A204.1 (cell line): ENCODE measurements around the gene ARHGAP24.

Experiments
- FAIRE-seq: peaks from 2 replicates; lab custom pipeline; 2012; peaks lifted over from hg19 to GRCh38; lab: Jason Lieb, UNC

Gene ARHGAP24

GRCh38 chr4:85919200-85919887, 444.4 kb downstream of the ARHGAP24 start:
- FAIRE-seq: no peak

DNA sequence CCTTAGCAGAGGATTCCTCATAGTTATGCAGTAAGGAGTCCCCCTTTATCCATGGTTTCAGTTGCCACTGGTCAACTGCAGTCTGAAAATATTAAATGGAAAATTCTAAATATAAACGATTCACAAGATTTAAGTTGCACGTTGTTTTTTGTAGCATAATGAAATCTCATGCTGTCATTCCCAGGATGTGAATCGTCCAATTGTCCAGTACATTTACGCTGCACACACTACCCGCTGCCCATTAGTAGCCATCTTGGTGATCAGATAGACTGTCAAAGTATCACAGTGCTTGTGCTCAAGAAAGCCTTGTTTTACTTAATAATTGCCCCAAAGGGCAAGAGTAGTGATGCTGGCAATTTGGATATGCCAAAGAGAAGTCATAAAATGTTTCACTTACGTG, 450.1 kb downstream of the ARHGAP24 start:
- no peak for FAIRE-seq

GRCh38 chr4:85928775-85929591, 454.0 kb downstream of the ARHGAP24 start:
- no peak for FAIRE-seq

- FAIRE-seq: no peak
Observed at GRCh38 chr4:85929961-85930665, 455.2 kb downstream of the ARHGAP24 start.

DNA sequence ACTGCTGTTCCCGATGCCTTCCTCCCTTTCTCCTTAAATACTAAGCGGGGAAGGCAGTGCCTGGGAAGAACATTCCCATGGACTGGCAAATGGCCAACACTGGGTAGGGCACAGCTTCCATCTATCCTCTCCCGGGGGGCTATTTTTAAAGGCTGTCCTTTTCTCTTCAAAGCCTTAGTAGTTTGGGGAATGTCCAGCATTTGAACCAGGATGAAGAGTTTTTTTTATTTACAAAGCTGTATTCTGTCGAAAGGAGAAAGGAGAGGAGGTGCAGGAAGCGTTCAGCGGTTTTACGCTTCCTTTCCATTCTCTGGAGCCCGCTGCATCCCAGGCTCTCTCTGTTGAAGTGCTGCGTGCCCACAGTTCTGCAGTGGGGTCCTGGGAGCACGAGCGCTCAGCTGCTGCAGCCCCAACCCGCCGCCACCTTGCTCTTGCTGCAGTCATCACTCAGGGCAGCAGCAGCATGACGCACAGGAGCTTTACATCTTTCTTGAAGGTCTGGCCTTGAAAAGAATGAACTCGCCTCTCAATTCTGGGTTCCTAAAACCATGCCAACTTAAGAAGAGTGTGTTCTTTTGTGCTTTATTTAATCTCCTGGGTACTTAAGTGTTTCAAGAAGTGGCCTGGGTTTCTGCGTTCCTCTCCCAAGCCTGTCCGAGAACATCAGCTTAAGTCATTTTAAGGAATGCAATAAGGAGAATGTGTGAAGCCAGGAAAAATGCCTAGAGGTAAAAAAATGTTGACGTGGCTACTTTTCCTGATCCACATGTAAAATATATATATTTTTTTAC, 457.7 kb downstream of the ARHGAP24 start:
- no peak for FAIRE-seq

DNA sequence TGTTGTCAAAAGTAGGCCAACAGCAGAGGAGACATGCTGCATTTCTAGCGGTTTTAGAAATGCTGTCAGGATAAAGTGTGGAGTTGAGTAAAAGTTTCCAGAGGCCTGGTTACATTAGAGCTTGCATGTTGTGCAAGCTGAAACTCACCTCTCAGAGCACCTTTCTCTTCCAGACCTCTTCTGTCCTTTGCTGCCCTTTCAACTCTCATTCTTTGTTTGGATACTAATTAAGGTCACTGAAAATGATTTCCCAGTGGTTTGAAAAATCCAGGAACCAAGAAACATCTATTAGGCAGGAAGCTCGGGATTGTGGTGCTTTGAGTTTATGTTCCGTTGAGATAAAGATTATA, 458.3 kb downstream of the ARHGAP24 start:
- FAIRE-seq: no peak

- no peak for FAIRE-seq
Observed at GRCh38 chr4:85937507-85937906, 462.6 kb downstream of the ARHGAP24 start.

DNA sequence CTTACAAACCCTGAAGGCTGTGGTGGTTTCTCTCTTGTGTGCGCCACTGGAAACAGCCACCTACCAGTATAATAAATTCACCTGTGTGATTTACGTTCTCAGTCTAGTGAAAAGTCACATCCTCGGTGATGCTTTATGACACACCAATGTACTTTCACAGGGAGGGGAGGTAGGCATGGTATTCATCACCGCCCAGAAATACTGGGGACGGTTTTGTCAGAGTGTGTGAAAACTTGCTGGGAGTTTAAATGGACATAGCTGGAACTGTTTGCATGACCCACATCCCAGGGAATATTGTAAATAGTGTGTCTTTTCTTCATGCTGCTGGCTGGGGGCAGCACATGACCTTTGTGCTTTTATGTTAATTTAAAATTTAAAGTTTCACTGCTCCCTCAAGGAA, 463.1 kb downstream of the ARHGAP24 start:
- no peak for FAIRE-seq

DNA sequence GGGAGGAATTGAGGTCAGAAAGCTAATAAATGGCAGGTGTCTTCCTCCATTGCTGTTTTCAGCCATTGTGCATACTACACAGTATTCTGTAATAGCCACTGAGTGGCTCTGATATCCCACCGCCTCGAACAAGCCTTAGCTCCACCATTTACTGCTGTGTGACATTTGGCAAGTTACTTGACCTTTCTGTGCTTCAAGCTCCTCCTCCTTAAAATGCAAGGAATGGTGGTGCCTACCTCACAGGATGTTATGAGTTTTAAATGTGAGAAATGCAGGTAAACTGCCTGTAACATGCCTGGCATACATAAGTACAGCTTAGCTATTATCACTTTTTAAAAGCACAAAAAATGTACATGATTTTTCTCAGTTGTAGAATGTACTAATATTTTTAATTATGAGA, 464.0 kb downstream of the ARHGAP24 start:
- FAIRE-seq: no peak

- no peak for FAIRE-seq
Observed at GRCh38 chr4:85939595-85939994, 464.6 kb downstream of the ARHGAP24 start.

DNA sequence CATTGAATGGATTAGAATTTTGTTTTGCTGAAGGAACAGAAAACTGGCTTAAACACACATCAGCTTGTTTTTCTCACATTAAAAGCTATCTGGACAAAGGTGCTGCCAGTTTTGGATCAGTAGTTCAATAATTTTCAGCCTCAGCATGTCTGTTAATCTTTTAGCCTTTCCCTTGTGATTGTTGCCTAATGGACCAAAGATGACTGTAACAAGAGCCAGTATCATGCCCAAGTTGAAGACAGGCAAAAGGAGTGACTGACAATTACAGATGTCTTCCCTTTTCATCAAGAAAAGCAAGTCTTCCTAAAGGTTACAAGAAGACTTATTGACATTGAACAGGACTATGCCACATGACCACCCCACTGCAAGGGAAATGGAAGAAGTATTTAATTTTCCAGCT, 465.2 kb downstream of the ARHGAP24 start:
- FAIRE-seq: no peak

DNA sequence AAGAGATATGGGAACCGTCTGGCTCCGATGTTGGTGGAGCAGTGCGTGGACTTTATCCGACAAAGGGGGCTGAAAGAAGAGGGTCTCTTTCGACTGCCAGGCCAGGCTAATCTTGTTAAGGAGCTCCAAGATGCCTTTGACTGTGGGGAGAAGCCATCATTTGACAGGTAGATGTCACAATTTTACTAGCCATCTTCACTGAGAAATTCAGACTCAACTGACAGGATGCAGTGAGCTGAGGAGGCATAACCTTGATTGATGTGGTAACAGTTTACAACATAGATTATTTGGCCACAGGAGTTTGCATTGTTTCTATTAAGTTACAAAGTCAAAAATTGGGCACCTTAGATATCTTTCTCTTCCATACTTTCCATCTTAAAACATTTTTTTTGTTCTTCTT, 467.2 kb downstream of the ARHGAP24 start:
- no peak for FAIRE-seq

DNA sequence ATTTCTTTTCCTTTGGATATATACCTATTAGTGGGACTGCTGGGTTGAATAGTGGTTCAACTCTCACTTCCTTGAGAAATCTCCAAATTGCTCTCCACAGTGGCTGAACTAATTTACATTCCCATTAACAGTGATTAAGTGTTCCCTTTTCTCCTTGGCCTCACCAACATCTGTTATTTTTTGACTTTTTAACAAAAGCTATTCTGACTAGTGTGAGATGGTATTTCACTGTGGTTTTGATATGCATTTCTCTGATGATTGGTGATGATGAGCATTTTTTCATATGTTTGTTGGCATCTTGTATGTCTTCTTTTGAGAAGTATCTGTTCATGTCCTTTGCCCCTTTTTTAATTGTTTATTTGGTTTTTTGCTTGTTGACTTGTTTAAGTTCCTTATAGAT, 471.9 kb downstream of the ARHGAP24 start:
- FAIRE-seq: no peak

DNA sequence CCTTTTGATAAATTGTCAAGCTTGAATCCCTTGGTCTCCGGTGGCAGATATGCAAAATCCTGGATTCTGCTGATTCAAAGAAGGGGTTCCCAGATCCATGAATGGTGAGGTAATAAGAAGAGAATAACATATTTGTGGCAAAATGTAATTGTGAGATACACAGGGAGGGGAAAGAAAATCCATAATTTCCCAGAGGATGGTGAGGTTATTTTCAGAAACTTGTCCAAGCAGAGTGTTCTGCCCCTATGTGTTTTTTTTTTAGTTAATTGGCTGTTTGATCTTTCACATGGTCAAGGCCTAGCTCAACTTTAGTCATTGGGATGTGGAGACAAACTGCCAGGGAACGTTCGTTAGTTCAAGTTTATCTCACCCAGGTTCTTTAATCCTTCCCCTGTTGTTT, 476.1 kb downstream of the ARHGAP24 start:
- FAIRE-seq: no peak

DNA sequence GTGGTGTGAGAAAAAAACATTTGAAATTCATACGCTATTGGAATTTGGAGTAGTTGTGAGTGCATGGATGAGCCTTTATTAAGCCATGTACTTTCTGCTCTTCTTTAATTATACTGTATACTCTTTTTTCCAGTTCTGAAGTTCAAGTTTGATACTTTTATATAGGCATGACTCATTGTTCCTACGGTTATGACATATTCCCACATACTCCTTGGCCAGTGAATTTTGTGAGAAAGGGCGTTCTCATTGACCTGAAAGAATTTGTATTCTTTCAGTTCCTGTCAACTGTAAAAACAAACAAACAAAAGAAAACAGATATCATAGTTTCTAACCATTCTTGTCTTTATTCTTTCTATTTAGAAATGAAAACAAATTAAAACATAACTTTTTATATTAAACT, 477.6 kb downstream of the ARHGAP24 start:
- no peak for FAIRE-seq

DNA sequence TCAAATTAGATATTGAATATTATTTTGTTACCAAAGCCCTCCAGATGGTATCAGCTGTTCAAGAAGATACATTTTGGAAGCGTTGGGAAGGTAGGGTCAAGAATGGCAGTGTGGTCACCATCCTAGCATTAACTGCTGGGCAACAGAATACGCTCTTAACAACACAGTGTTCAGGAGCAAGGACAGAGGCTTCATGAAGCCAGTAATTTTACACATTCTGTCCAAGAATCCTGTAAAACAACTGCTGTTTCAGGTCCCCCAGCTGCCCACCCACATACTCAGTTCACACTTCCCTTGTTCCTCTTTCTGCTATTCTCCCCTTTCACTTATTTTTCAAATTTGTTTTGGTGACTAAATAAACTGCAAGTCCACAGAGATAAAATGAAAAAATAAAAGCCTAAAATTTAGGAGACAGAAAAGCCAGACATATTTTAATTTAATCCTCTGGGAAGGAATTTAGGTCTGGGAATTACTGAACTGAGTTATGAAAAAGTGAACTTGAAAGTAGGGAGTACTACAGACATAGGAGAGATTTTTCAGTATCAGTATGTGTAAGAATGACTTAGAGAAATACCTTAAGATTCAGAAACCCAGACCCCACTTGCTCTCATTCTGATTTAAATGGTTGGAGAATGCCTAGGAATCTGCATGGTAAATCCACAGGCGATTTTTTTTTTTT, 478.2 kb downstream of the ARHGAP24 start:
- FAIRE-seq: no peak

DNA sequence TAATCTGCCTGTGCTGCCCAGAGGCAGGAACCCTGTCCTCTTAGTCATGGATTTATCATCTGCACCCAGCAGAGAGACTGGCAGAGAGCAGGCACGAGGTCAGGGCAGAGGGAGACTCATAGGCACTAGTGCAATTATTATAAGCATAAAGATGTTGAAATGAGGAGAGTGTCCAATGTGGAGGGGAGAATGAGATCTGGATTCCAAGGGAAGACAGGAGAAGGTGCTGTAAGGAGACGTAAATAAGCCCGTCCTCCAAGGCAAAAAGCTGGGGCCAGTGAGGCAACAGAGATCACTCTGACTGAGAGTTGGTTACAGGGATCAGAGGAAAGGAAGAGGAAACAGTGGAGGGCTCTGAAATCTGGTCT, 478.7 kb downstream of the ARHGAP24 start:
- no peak for FAIRE-seq

DNA sequence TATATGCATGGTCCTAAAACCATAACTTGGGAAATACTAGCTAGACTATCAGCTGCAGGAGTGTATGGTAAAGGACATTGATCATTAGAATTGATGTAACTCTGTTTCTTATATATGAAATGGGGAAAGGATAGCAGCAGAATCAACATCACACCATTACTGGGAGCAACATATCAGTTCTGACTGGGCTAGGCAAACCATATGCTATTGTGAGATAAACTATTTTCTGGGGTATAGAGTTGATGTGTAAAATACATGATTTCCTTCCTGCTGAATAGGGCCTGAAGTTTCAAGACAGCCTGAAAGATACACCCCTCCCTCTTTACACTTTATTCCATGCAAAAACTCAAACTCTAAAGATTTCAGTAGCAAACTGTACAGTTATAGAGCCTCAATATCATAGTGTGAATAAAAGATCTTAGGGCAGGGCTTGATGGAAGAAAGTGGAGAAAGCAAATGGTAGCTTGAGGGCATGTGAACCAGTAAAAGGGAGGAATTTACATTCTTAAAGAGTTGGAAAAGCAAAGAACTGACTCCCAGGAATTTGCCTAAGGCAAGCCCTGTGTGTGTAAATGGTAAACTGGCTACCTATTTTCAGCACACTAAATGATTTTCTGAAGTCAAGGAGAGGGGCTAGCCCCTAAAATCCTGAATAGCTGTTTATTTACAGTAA, 480.8 kb downstream of the ARHGAP24 start:
- no peak for FAIRE-seq

- no peak for FAIRE-seq
Observed at GRCh38 chr4:85956293-85956945, 481.5 kb downstream of the ARHGAP24 start.

- FAIRE-seq: no peak
Observed at GRCh38 chr4:85961887-85962286, 486.9 kb downstream of the ARHGAP24 start.

DNA sequence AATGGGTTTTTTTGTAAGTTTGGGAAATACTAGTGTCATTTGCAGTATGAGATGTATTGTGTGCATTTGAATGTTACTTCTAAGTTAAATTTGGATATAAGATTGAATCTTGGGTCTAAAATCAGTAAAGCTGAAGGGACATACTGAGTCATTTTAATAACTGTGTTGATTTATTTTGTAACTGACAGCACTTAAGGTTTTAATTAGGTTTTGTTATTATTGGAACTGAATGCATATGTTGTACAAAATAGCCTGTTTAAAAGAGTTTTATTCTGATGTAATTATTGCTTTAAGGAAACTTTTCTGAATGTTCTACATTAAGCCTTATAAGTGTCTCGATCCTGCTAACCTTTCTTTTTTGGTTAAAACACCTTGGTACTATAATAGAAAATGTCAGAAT, 488.3 kb downstream of the ARHGAP24 start:
- FAIRE-seq: no peak
